Gastrocnemius medialis (tissue), 4 donors: ENCODE data around the gene ROR1.

ENCODE experiments used
- POLR2A ChIP-seq, 2 donors: fragments of 450-650 bp; IDR thresholded peaks; one replicate each; pipeline ENCODE4 v1.6.1; 2017; ENCODE audit warnings: antibody characterized with exemption in 2 of 2, mild to moderate bottlenecking in 2 of 2, moderate library complexity in 2 of 2
- TF ChIP-seq, protein P1 (sequence below), 5 experiments: fragments of 450-650 bp in 3 of 5; fragments of 200-600 bp in 2 of 5; sonication (generic) in 2 of 5; IDR thresholded peaks in 4 of 5; conservative IDR thresholded peaks in 1 of 5; 1 replicate in 4 of 5; 2 replicates in 1 of 5; pipeline ENCODE4 v1.5.1; 2016 to 2019; ENCODE audit warnings: antibody characterized with exemption in 5 of 5, mild to moderate bottlenecking in 3 of 5, moderate library complexity in 3 of 5

GRCh38 chr1:63742526-63742925 lies 31.3 kb upstream of the ROR1 start:
- TF ChIP-seq, protein P1, sequence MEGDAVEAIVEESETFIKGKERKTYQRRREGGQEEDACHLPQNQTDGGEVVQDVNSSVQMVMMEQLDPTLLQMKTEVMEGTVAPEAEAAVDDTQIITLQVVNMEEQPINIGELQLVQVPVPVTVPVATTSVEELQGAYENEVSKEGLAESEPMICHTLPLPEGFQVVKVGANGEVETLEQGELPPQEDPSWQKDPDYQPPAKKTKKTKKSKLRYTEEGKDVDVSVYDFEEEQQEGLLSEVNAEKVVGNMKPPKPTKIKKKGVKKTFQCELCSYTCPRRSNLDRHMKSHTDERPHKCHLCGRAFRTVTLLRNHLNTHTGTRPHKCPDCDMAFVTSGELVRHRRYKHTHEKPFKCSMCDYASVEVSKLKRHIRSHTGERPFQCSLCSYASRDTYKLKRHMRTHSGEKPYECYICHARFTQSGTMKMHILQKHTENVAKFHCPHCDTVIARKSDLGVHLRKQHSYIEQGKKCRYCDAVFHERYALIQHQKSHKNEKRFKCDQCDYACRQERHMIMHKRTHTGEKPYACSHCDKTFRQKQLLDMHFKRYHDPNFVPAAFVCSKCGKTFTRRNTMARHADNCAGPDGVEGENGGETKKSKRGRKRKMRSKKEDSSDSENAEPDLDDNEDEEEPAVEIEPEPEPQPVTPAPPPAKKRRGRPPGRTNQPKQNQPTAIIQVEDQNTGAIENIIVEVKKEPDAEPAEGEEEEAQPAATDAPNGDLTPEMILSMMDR (IDR thresholded peaks at IDR 0.05 in 4 of 5, conservative IDR thresholded peaks at IDR 0.05 in 1 of 5): no peak
- TF ChIP-seq POLR2A (IDR thresholded peaks at IDR 0.05): no peak
